Spleen (tissue), 7 donors: ENCODE results near the gene PICK1.

Source experiments
- CTCF ChIP-seq, 11 experiments: fragments of 200-600 bp in 7 of 11; fragments of 450-650 bp in 4 of 11; sonication (generic) in 4 of 11; IDR thresholded peaks in 8 of 11; conservative IDR thresholded peaks in 3 of 11; 1 replicate in 7 of 11; 2 replicates in 4 of 11; pipeline versions ENCODE4 v1.4.0 to v1.8.0; 2016 to 2021; ENCODE audit warnings: antibody characterized with exemption in 11 of 11, inconsistent platforms in 4 of 11, mild to moderate bottlenecking in 1 of 11
- POLR2A ChIP-seq, 3 donors: fragments of 450-650 bp; IDR thresholded peaks; one replicate each; pipeline ENCODE4 v1.5.1; 2017; ENCODE audit warnings: antibody characterized with exemption in 3 of 3, mild to moderate bottlenecking in 1 of 3
- POLR2AphosphoS5 ChIP-seq, 3 donors: sonication (generic); formaldehyde crosslinking; IDR thresholded peaks; one replicate each; pipeline ENCODE4 v1.5.1; 2017; ENCODE audit warnings: antibody characterized with exemption in 3 of 3
- donor health status: DM: no; HTN: no; CAD: no; lungs with moderate emphysema.
- donor health status: DM: no; HTN: no; CAD: no.
- donor health status: DM: no; HTN: no; CAD: no.

GRCh38 chr22:38038426-38038825 lies 18.8 kb upstream of the PICK1 start:
- TF ChIP-seq POLR2AphosphoS5 (IDR thresholded peaks at IDR 0.05): no peak
- no peak for TF ChIP-seq CTCF (IDR thresholded peaks at IDR 0.05 in 8 of 11, conservative IDR thresholded peaks at IDR 0.05 in 3 of 11)
- no peak for TF ChIP-seq POLR2A (IDR thresholded peaks at IDR 0.05)
